ENCODE data around the gene APOBEC3C.
"Not testable (repeated sequence)": the region's sequence is repeated elsewhere in the genome, so short reads cannot be mapped to it uniquely, and the experiment has no call there.

Gene APOBEC3C

GRCh38 chr22:39024519-39025308, 10.7 kb downstream of the APOBEC3C start:
- no peak for DNase-seq (ENCODE audit: low spot score)

- no peak for DNase-seq (ENCODE audit: low spot score)
Measured at GRCh38 chr22:39026509-39027150, 12.6 kb downstream of the APOBEC3C start.

GRCh38 chr22:39027717-39028116, 13.7 kb downstream of the APOBEC3C start:
- no peak for DNase-seq (ENCODE audit: low spot score)

GRCh38 chr22:39028281-39028680, 14.2 kb downstream of the APOBEC3C start:
- DNase-seq (ENCODE audit: low spot score) = no peak

GRCh38 chr22:39029227-39029626, 15.2 kb downstream of the APOBEC3C start:
- DNase-seq (ENCODE audit: low spot score) = no peak

- no peak for DNase-seq (ENCODE audit: low spot score)
Measured at GRCh38 chr22:39030705-39031104, 16.6 kb downstream of the APOBEC3C start.

- DNase-seq (ENCODE audit: low spot score) = not testable (repeated sequence)
Measured at GRCh38 chr22:39031434-39032295, 17.6 kb downstream of the APOBEC3C start.

- DNase-seq (ENCODE audit: low spot score) = not testable (repeated sequence)
Measured at GRCh38 chr22:39037071-39037470, 23.0 kb downstream of the APOBEC3C start.

- no peak for DNase-seq (ENCODE audit: low spot score)
Measured at GRCh38 chr22:39039306-39040126, 25.5 kb downstream of the APOBEC3C start.

- DNase-seq (ENCODE audit: low spot score) = not testable (repeated sequence)
Measured at GRCh38 chr22:39040155-39040537, 26.1 kb downstream of the APOBEC3C start.

- not testable (repeated sequence) for DNase-seq (ENCODE audit: low spot score)
Measured at GRCh38 chr22:39040538-39041296, 26.7 kb downstream of the APOBEC3C start, which contains the start of gene APOBEC3F. Gene APOBEC3F, plus strand, starts transcription at chr22:39040864. Its CDS starts 97 bp downstream, at chr22:39040961.

GRCh38 chr22:39041908-39042307, 27.9 kb downstream of the APOBEC3C start:
- no peak for DNase-seq (ENCODE audit: low spot score)

GRCh38 chr22:39043063-39043462, 29.0 kb downstream of the APOBEC3C start:
- DNase-seq (ENCODE audit: low spot score) = not testable (repeated sequence)

- not testable (repeated sequence) for DNase-seq (ENCODE audit: low spot score)
Measured at GRCh38 chr22:39045136-39045535, 31.1 kb downstream of the APOBEC3C start.

- DNase-seq (ENCODE audit: low spot score) = not testable (repeated sequence)
Measured at GRCh38 chr22:39049486-39049885, 35.4 kb downstream of the APOBEC3C start.

GRCh38 chr22:39051844-39052495, 37.9 kb downstream of the APOBEC3C start:
- DNase-seq (ENCODE audit: low spot score) = not testable (repeated sequence)

- no peak for DNase-seq (ENCODE audit: low spot score)
Measured at GRCh38 chr22:39055658-39056057, 41.6 kb downstream of the APOBEC3C start.

GRCh38 chr22:39061290-39061689, 47.2 kb downstream of the APOBEC3C start:
- DNase-seq (ENCODE audit: low spot score) = not testable (repeated sequence)

GRCh38 chr22:39061951-39062350, 47.9 kb downstream of the APOBEC3C start:
- DNase-seq (ENCODE audit: low spot score) = not testable (repeated sequence)

- not testable (repeated sequence) for DNase-seq (ENCODE audit: low spot score)
Measured at GRCh38 chr22:39063904-39064303, 49.8 kb downstream of the APOBEC3C start.
